ENCODE data around the gene GABARAP.

GABARAP gene

GRCh38 chr17:7241783-7242716 lies at the start of gene GABARAP:
Gene GABARAP, minus strand, starts transcription at chr17:7242449. Its CDS starts 119 bp downstream, at chr17:7242330.
- no peak for DNase-seq (ENCODE audit: low read depth)

- no peak for DNase-seq (ENCODE audit: low read depth)
Observed at GRCh38 chr17:7290685-7291084, 48.4 kb upstream of the GABARAP start.

- DNase-seq (ENCODE audit: low read depth), result no peak
Observed at GRCh38 chr17:7290166-7290565, 47.9 kb upstream of the GABARAP start.

GRCh38 chr17:7289256-7290032 lies 47.2 kb upstream of the GABARAP start:
- DNase-seq (ENCODE audit: low read depth), result no peak

- DNase-seq (ENCODE audit: low read depth), result no peak
Observed at GRCh38 chr17:7285679-7286078, 43.4 kb upstream of the GABARAP start.

- no peak for DNase-seq (ENCODE audit: low read depth)
Observed at GRCh38 chr17:7284911-7285310, 42.7 kb upstream of the GABARAP start.

GRCh38 chr17:7283471-7284216 lies 41.4 kb upstream of the GABARAP start:
- DNase-seq (ENCODE audit: low read depth), result no peak

GRCh38 chr17:7282752-7283321 lies 40.6 kb upstream of the GABARAP start:
- DNase-seq (ENCODE audit: low read depth), result no peak

GRCh38 chr17:7281953-7282751 lies 39.9 kb upstream of the GABARAP start:
- DNase-seq (ENCODE audit: low read depth), result no peak

- no peak for DNase-seq (ENCODE audit: low read depth)
Observed at GRCh38 chr17:7281074-7281952, 39.1 kb upstream of the GABARAP start, which contains the start of gene SLC2A4. Gene SLC2A4, plus strand, starts transcription at chr17:7281718. Its CDS starts 217 bp downstream, at chr17:7281935.

- no peak for DNase-seq (ENCODE audit: low read depth)
Observed at GRCh38 chr17:7280519-7281073, 38.3 kb upstream of the GABARAP start.

- no peak for DNase-seq (ENCODE audit: low read depth)
Observed at GRCh38 chr17:7279448-7279847, 37.2 kb upstream of the GABARAP start.

- no peak for DNase-seq (ENCODE audit: low read depth)
Observed at GRCh38 chr17:7266784-7267183, 24.5 kb upstream of the GABARAP start.

GRCh38 chr17:7263801-7264078 lies 21.5 kb upstream of the GABARAP start:
- no peak for DNase-seq (ENCODE audit: low read depth)

GRCh38 chr17:7262935-7263800 lies 20.9 kb upstream of the GABARAP start:
- no peak for DNase-seq (ENCODE audit: low read depth)

- DNase-seq (ENCODE audit: low read depth), result no peak
Observed at GRCh38 chr17:7262192-7262934, 20.1 kb upstream of the GABARAP start, which contains the start of gene CLDN7. Gene CLDN7, minus strand, starts transcription at chr17:7262478. Its CDS starts 435 bp downstream, at chr17:7262043.

- DNase-seq (ENCODE audit: low read depth), result no peak
Observed at GRCh38 chr17:7261379-7262191, 19.3 kb upstream of the GABARAP start.

Data from CMK (cell line).